K562 (cell line): ENCODE results near the gene PSME4. TPM values are rescaled to one million over a fixed set of nuclear protein-coding genes. Genes with fewer than 3 reads are reported as not detected.

Experiments used
- ATAC-seq: fragments of 200-7000 bp; cut with Tn5 transposase; 3 replicates; pipeline ENCODE4 v1.9.1; 2020; ENCODE audit warnings: moderate library complexity
- BruUV-seq: library from RNA; stranded (reverse); fragments of 400-500 nt; replicated peaks from 2 replicates; lab custom pipeline; 2021; lab: Mats Ljungman, UMichigan
- CTCF ChIA-PET: fragments of 300-600 bp; formaldehyde crosslinking; extraction: SDS; loops from one replicate; lab custom pipeline; 2021; ENCODE audit warnings: low intra/inter-chr PET ratio; lab: Yijun Ruan, JAX
- POLR2A ChIA-PET: fragments of 300-600, 350-650 bp; sonication (Branson Sonifier 250); formaldehyde crosslinking; extraction: SDS; loops from one replicate; lab custom pipeline; 2021; ENCODE audit warnings: antibody characterized with exemption, inconsistent platforms; lab: Yijun Ruan, JAX
- DNase-seq, 4 experiments: peaks; one replicate each; pipeline versions ENCODE4 v3.0.0 to v3.0.0-alpha.2; 2011 to 2018; ENCODE audit warnings: low spot score in 3 of 4, mixed read lengths in 3 of 4; ENCODE audit errors: extremely low read depth in 1 of 4
- FAIRE-seq: peaks from 2 replicates; lab custom pipeline; 2011; peaks lifted over from hg19 to GRCh38; lab: Jason Lieb, UNC
- H2AFZ ChIP-seq: 2 replicates; pipeline ENCODE4 v1.6.0; 2011; ENCODE audit warnings: low read depth, low read length, control low read depth, inconsistent platforms
- H3K27ac ChIP-seq: fragments of 200-600 bp; 3 replicates; pipeline ENCODE4 v1.8.0; 2011; ENCODE audit warnings: low read depth, mild to moderate bottlenecking, control low read depth, inconsistent platforms, low read length, moderate library complexity, mixed read lengths; ENCODE audit errors: extremely low read depth
- H3K27me3 ChIP-seq, 2 experiments: fragments of 300-600 bp in 1 of 2; 2 replicates in 1 of 2; 3 replicates in 1 of 2; pipeline versions ENCODE4 v1.6.0 to v1.8.0; 2011; ENCODE audit warnings: inconsistent platforms in 2 of 2, low read length in 2 of 2, mild to moderate bottlenecking in 1 of 2, mixed read lengths in 1 of 2, moderate library complexity in 1 of 2; ENCODE audit not compliant: control insufficient read depth in 2 of 2, insufficient read depth in 2 of 2
- H3K36me3 ChIP-seq: fragments of 300-600 bp; 3 replicates; pipeline ENCODE4 v1.8.0; 2011; ENCODE audit warnings: mild to moderate bottlenecking, low read length, inconsistent platforms; ENCODE audit not compliant: control insufficient read depth, insufficient read depth
- H3K4me1 ChIP-seq, 2 experiments: fragments of 200-600 bp in 1 of 2; replicated peaks in 1 of 2; 2 replicates in 1 of 2; 3 replicates in 1 of 2; pipeline versions ENCODE4 v1.5.1 to v1.8.0; 2011; ENCODE audit warnings: inconsistent platforms in 2 of 2, low read length in 2 of 2, mild to moderate bottlenecking in 1 of 2, mixed read lengths in 1 of 2, moderate library complexity in 1 of 2; ENCODE audit not compliant: control insufficient read depth in 2 of 2, insufficient read depth in 2 of 2
- H3K4me2 ChIP-seq: 2 replicates; pipeline ENCODE4 v1.6.1; 2011; ENCODE audit warnings: low read length, control low read depth, inconsistent platforms, mixed read lengths; ENCODE audit not compliant: insufficient read depth
- H3K4me3 ChIP-seq: fragments of 200-600 bp; sonication (generic), shearing (Covaris generic); 2 replicates; pipeline ENCODE4 v1.5.1; 2016; ENCODE audit warnings: control low read depth, inconsistent platforms
- H3K79me2 ChIP-seq: fragments of 200-600 bp; 3 replicates; pipeline ENCODE4 v1.8.0; 2011; ENCODE audit warnings: low read length, inconsistent platforms; ENCODE audit not compliant: control insufficient read depth, insufficient read depth
- H3K9ac ChIP-seq, 2 experiments: 2 replicates each; pipeline versions ENCODE4 v1.6.0 to v1.6.1; 2011; ENCODE audit warnings: low read depth in 2 of 2, low read length in 2 of 2, control low read depth in 1 of 2, inconsistent platforms in 1 of 2, mild to moderate bottlenecking in 1 of 2, mixed read lengths in 1 of 2; ENCODE audit not compliant: insufficient read depth in 1 of 2
- H3K9me1 ChIP-seq: one replicate; pipeline ENCODE4 v1.6.0; 2011; ENCODE audit warnings: inconsistent platforms, mild to moderate bottlenecking, low read length, moderate library complexity; ENCODE audit not compliant: control insufficient read depth, insufficient read depth
- H3K9me3 ChIP-seq: replicated peaks from 2 replicates; pipeline ENCODE4 v1.5.1; 2011; ENCODE audit warnings: low read depth, low read length, inconsistent platforms; ENCODE audit not compliant: control insufficient read depth, insufficient read depth
- H4K20me1 ChIP-seq: replicated peaks from 2 replicates; pipeline ENCODE4 v1.6.1; 2011; ENCODE audit warnings: low read length, inconsistent platforms, mixed read lengths; ENCODE audit not compliant: control insufficient read depth, insufficient read depth
- EWSR1 ChIP-seq: fragments of 450-650 bp; IDR thresholded peaks from 2 replicates; pipeline ENCODE4 v1.6.1; 2018; ENCODE audit warnings: borderline replicate concordance, mild to moderate bottlenecking, low read depth, moderate library complexity; ENCODE audit not compliant: partially characterized antibody
- ZNF274 ChIP-seq: IDR thresholded peaks from 2 replicates; pipeline ENCODE4 v1.6.1; 2011; ENCODE audit warnings: low read depth, mild to moderate bottlenecking, low read length, moderate library complexity, borderline replicate concordance
- ZNF511 ChIP-seq: sonication (generic); formaldehyde crosslinking; IDR thresholded peaks from 2 replicates; pipeline ENCODE4 v1.8.0; 2022; ENCODE audit warnings: mild to moderate bottlenecking, missing genetic modification reagents
- ZZZ3 ChIP-seq: fragments of 450-650 bp; IDR thresholded peaks from 2 replicates; pipeline ENCODE4 v1.6.1; 2016; ENCODE audit warnings: antibody characterized with exemption, mild to moderate bottlenecking, moderate library complexity
- WGBS: fragments of 100-300 bp; shearing (Covaris generic); methylation state at CpG from one replicate; pipeline ENCODE4 v1.1.6; 2016; ENCODE audit warnings: low coverage, mixed read lengths; ENCODE audit not compliant: insufficient coverage; ENCODE audit errors: missing lambda C conversion rate; 5-methylcytosine and 5-hydroxymethylcytosine counted together
- in situ Hi-C: fragments of 300-500 bp; cut with MboI; formaldehyde crosslinking; loops from 4 replicates; pipeline ENCODE4 v1.15.0; 2018; ENCODE audit warnings: inconsistent platforms, mixed read lengths
- intact Hi-C: fragments of 100-400 bp; cut with micrococcal nuclease; formaldehyde crosslinking; loops from 2 replicates; pipeline ENCODE4 v1.14.2; 2022
- polyA plus RNA-seq, 8 experiments: library from polyadenylated mRNA; depleted of rRNA in 4 of 8; stranded (reverse) in 5 of 8; unstranded in 3 of 8; fragments of >200 nt; fragmentation: Nextera tagmentation in 2 of 8; fragmentation: Illumina TruSeq in 1 of 8; extraction: Ambion mirVana in 2 of 8; extraction: Trizol in 1 of 8; gene quantifications; 2 replicates each; pipeline versions ENCODE4 v1.2.1 to v1.2.3, GENCODE V29; 2011 to 2014; ENCODE audit warnings: inconsistent platforms in 1 of 8, missing spikeins in 1 of 8
- total RNA-seq, 7 experiments: library from RNA; depleted of rRNA in 6 of 7; stranded (reverse); fragments of >200 nt in 6 of 7; fragmentation: Illumina TruSeq in 2 of 7; extraction: Trizol in 2 of 7; gene quantifications; 2 replicates each; pipeline versions ENCODE4 v1.2.1 to v1.2.3, GENCODE V29; 2011 to 2021; ENCODE audit warnings: low replicate concordance in 1 of 7

PSME4 gene
- total and polyA plus RNA-seq, 9 of the 15 experiments (the other 6 are each of a cell fraction or from before 2014, with no cell fraction given): 24.3 to 77.8 (median 40.5) TPM

GRCh38 chr2:53901192-53901591 lies 69.6 kb downstream of the PSME4 start:
- Histone ChIP-seq H3K4me1 (no peaks in the 10 kb centered on the region), H3K4me3 (no peak overlapping the region), H2AFZ (no peak overlapping the region), H3K27ac (no peak overlapping the region), H4K20me1 (no peaks in the 10 kb centered on the region), H3K79me2 (no peaks in the 10 kb centered on the region), H3K36me3 (peaks cover 94% of the 10 kb centered on the region), H3K9me1 (no peaks in the 10 kb centered on the region), H3K9me3 (no peaks in the 10 kb centered on the region), H3K4me2 (no peak overlapping the region), H3K27me3 (no peaks in the 10 kb centered on the region), H3K9ac (no peak overlapping the region)
- ATAC-seq (no peak), FAIRE-seq (no peak), DNase-seq (no peak)
- ChIA-PET CTCF (no interaction called here), POLR2A (no interaction called here)
- intact Hi-C loops (no loop called here), in situ Hi-C loops (no loop called here)
- WGBS: 94% methylated on average over 3 of the region's 3 CpGs
- 0 out of 2 replicates have a peak, but pooled peaks have one; percentile 27 for TF ChIP-seq ZZZ3
- no peak for TF ChIP-seq ZNF274
- no TSS peak for BruUV-seq

- no peak for TF ChIP-seq ZNF511
- TF ChIP-seq EWSR1: no peak
- Histone ChIP-seq H3K4me2 (no peak overlapping the region), H3K9ac (no peak overlapping the region), H3K79me2 (no peaks in the 10 kb centered on the region), H3K27ac (no peak overlapping the region), H3K4me1 (no peaks in the 10 kb centered on the region), H3K9me1 (no peaks in the 10 kb centered on the region), H3K27me3 (no peaks in the 10 kb centered on the region), H3K36me3 (peaks cover 96% of the 10 kb centered on the region), H3K9me3 (no peaks in the 10 kb centered on the region), H2AFZ (no peak overlapping the region), H4K20me1 (no peaks in the 10 kb centered on the region), H3K4me3 (no peak overlapping the region)
- POLR2A ChIA-PET: interaction anchor here (0.7 kb wide), 1 partner anchor 9 kb away, joined by 3 read pairs; no protein-coding TSS in a partner anchor
- ATAC-seq (no peak), FAIRE-seq (no peak), DNase-seq (no peak)
- CTCF ChIA-PET: no interaction called here
- no TSS peak for BruUV-seq
- WGBS: 90% methylated on average over 3 of the region's 3 CpGs
- in situ Hi-C loops: no loop called here
- intact Hi-C loops: no loop called here
These were observed 73.9 kb downstream of the PSME4 start for GRCh38 chr2:53896864-53897263.
